Memory B cell (primary cell): ENCODE measurements around the gene SLC47A1.

ENCODE experiments used
- ATAC-seq: fragments of 150-1000 bp; cut with Tn5 transposase; 2 replicates; pipeline ENCODE4 v1.10.0; 2021; ENCODE audit warnings: low read depth, mild to moderate bottlenecking, moderate library complexity
- DNase-seq, 2 donors: peaks; one replicate each; pipeline ENCODE4 v3.0.0; 2022; ENCODE audit warnings: low spot score in 2 of 2
- H3K27ac Mint-ChIP-seq: one replicate; pipeline ENCODE4 v1.8.0; 2022; ENCODE audit warnings: mild to moderate bottlenecking, moderate library complexity, mixed read lengths
- H3K27me3 Mint-ChIP-seq: one replicate; pipeline ENCODE4 v1.8.0; 2022; ENCODE audit warnings: mixed read lengths
- H3K36me3 Mint-ChIP-seq: one replicate; pipeline ENCODE4 v1.8.0; 2022; ENCODE audit warnings: mild to moderate bottlenecking, mixed read lengths
- H3K4me1 Mint-ChIP-seq: one replicate; pipeline ENCODE4 v1.8.0; 2022; ENCODE audit warnings: mixed read lengths
- H3K4me3 Mint-ChIP-seq: one replicate; pipeline ENCODE4 v1.8.0; 2022; ENCODE audit warnings: mild to moderate bottlenecking, moderate library complexity, mixed read lengths
- H3K9me3 Mint-ChIP-seq: one replicate; pipeline ENCODE4 v1.8.0; 2022; ENCODE audit warnings: mixed read lengths

The SLC47A1 gene

DNA sequence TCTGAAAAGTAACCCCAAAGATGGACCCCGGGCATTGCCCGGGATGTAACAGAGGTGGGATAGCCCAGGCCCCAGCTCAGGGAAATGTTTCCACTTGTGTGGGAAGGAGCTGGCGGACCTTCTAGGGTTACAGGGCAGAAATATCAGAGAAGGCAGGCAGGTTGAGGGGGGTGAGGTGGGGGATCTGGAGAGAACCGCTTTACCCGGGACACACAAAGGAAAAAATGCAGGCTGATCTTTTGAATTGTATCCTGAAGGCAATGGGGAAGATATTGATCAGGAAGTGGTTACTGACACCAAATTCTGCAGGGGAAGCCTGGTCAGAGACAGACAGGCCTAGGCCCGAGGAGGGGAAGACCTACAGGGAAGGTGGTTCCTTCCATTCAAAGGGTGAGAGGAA is 3.5 kb downstream of the SLC47A1 start:
- no peak for ATAC-seq
- Mint-ChIP-seq H3K27me3 (peaks cover 12% of the 10 kb centered on the region), H3K9me3 (no peaks in the 10 kb centered on the region), H3K27ac (no peak overlapping the region), H3K4me3 (no peak overlapping the region), H3K36me3 (no peaks in the 10 kb centered on the region), H3K4me1 (peaks cover 5% of the 10 kb centered on the region)
- DNase-seq = no peak

DNA sequence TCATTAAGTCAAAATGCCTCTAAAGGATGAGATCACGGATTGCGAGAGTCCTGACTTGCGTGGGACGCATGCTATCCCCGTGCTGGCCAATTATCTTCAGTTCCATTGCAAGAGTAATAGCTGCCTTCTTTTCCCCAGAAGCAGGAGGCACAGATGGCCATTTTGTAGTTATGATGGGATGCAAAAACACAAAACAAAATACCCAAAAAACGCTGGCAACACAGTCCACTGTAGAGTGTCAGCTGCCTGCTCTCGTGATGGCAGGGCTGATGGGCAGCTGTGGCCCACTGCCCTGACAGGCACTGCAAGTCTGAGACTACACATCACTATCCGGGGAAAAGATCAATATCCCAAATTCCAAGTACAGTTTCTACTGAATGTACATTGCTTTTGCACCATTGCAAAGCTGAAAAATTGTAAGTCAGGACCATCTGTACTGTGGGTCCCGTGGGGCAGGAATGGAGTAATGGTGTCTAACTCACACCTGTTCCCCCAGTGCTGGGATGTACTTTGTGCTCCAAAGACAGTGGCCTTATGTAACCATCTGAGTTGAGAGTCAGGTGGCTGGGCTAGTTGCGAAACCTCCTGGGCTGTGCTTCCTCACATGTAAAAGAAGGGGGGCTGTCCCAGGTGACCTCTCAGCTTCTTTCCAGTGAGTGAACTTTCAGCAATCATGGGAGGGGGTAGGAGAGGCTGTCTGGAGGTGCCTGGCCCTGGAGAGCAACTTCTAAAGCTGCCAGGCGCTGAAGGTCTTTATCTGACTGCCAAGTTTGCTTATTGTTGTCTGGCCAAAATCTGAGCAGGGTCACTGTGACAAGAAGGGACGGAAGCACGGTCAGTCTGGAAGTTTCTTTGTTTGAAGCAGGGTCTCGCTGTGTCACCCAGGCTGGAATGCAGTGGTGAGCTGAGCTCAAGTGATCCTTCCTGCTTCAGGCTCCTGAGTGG is 4.7 kb downstream of the SLC47A1 start:
- DNase-seq (no peak), ATAC-seq (no peak)
- Mint-ChIP-seq H3K36me3 (no peaks in the 10 kb centered on the region), H3K4me3 (no peak overlapping the region), H3K4me1 (peaks cover 2% of the 10 kb centered on the region), H3K27ac (no peak overlapping the region), H3K9me3 (no peaks in the 10 kb centered on the region), H3K27me3 (peaks cover 6% of the 10 kb centered on the region)

DNA sequence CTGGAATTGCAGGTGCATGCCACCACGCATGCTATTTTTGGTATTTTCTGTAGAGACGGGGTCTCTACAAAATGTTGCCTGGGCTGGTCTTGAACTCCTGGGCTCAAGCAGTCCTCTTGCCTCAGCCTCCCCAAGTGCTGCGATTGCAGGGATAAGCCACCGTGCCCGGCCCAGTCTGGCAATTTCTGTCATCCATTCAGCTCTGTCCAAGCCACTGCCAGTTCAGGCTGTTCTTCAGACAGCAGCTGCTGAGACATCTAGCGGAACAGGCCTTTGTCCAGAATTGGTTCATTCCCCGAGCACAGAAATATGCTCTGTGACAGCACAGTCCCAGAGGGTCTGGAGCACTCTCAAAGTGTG is 5.4 kb downstream of the SLC47A1 start:
- ATAC-seq (no peak), DNase-seq (no peak)
- Mint-ChIP-seq H3K4me3 (no peak overlapping the region), H3K27me3 (peaks cover 6% of the 10 kb centered on the region), H3K9me3 (no peaks in the 10 kb centered on the region), H3K4me1 (peaks cover 2% of the 10 kb centered on the region), H3K36me3 (no peaks in the 10 kb centered on the region), H3K27ac (no peak overlapping the region)

DNA sequence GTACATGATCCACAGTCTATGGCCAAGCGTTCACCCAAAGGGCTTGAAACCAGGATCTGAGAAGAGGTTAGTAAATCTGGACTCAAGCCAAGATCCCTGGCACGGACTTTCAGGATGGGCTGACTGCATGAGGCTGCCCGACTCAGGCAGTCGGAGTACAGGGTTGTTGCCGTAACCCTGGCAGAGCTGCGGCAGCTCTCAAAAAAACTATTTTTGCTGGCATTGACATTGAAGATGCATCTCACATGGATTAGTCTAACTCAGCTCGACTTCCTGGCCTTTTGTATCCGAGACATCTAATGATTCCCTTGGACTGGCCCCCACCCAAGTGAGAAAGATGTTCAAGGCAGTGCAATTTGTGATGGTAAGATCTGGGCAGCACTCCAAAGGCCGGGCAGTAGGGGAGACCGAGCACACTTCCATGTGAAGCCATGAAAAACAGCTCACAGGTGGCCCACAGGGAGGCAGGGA is 6.2 kb downstream of the SLC47A1 start:
- Mint-ChIP-seq H3K36me3 (no peaks in the 10 kb centered on the region), H3K9me3 (no peaks in the 10 kb centered on the region), H3K27ac (no peak overlapping the region), H3K27me3 (peaks cover 4% of the 10 kb centered on the region), H3K4me1 (no peaks in the 10 kb centered on the region), H3K4me3 (no peak overlapping the region)
- ATAC-seq (no peak), DNase-seq (no peak)

DNA sequence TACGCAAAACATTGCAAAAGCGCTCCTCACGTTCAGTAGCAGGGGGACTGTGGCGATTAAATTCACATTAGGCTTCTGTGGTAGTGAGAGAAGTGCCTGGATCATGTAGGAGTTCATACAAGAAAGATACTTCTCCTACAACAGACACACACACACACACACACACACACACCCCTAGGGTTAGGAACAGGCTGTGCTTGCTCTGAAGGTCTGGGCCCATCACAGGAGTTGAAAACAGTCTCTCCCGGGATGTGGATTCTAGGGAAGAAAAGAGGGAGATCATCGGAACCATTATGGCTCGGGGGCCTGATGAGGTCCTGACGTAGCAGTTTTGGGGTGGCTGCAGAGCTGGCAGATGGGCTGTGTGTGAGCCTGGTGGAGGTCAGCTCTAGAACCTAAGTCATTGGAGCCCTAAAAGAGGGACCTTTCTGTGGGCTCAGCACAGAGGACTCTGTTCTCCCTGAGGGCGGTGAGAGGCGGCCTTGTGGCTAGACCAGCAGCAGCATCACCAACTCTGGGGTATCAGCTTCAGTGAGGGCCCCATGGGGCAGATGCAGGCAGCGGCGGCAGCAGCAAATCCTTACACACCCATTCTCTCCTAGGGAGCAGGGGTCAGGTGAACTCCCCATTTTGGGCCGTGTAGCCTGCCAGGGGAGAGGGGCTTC is 7.2 kb downstream of the SLC47A1 start:
- Mint-ChIP-seq H3K36me3 (no peaks in the 10 kb centered on the region), H3K4me1 (no peaks in the 10 kb centered on the region), H3K9me3 (no peaks in the 10 kb centered on the region), H3K27me3 (peaks cover 4% of the 10 kb centered on the region), H3K27ac (no peak overlapping the region), H3K4me3 (no peak overlapping the region)
- ATAC-seq (no peak), DNase-seq (no peak)

DNA sequence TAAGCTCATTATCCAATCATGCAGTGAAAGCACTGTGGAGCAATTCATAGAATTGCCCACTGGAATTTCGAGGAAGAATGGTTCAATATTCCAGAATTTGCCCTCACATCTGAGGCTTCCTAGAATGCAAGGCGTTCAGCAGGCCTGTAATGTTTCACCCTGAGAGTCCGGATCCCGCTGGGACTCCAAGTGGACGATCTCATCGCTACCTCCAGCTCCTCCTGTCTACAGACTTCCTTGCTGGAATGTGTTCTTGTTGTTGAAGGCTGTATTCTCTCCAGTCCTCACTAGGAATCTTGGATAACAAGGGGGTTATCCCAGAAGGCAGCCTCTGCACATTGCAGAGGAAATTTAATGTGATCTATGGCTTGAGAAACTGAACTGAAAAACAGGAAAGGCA is 7.8 kb downstream of the SLC47A1 start:
- DNase-seq (no peak), ATAC-seq (no peak)
- H3K4me3 Mint-ChIP-seq = no peak overlapping the region
- no peaks in the 10 kb centered on the region for H3K9me3 Mint-ChIP-seq
- peaks cover 2% of the 10 kb centered on the region for H3K4me1 Mint-ChIP-seq
- no peak overlapping the region for H3K27ac Mint-ChIP-seq
- H3K27me3 Mint-ChIP-seq = peaks cover 4% of the 10 kb centered on the region
- no peaks in the 10 kb centered on the region for H3K36me3 Mint-ChIP-seq

DNA sequence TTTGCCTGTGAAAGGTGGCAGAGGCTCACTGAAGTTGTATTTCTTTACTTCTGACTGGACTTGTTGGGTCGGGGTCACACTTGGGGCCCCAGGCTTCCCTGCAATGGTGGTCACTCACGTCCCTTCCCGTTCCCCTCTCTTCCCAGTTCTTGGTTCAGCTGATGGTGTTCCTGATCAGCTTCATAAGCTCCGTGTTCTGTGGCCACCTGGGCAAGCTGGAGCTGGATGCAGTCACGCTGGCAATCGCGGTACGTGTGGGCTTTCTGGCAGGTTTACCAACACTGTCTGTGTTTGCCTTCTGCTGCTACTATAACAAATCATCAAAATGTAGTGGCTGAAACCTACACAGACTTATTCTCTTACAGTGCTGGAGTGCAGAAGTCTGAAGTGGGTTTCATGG is 8.6 kb downstream of the SLC47A1 start:
- peaks cover 4% of the 10 kb centered on the region for H3K27me3 Mint-ChIP-seq
- no peaks in the 10 kb centered on the region for H3K9me3 Mint-ChIP-seq
- DNase-seq (no peak), ATAC-seq (no peak)
- no peak overlapping the region for H3K4me3 Mint-ChIP-seq
- no peaks in the 10 kb centered on the region for H3K36me3 Mint-ChIP-seq
- H3K4me1 Mint-ChIP-seq = peaks cover 9% of the 10 kb centered on the region
- H3K27ac Mint-ChIP-seq = no peak overlapping the region

DNA sequence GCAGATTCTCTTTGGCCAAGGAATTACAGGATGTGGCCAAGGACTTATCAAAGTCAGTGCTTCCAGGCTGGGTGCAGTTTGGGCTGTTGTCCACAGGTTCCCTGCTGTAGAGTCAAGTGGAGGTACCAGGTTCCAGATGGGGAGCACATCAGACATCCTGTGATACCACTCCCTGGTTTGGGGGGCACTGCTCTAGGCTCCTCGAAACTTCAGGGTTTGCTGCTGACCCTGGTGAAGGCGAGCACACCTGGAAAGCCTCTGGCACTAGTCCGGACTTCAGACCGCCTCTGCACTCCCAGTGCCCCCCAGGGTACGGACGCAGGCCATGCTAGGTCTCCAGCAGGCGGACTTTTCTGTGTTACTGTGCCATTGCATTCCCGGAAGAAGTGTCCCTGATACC is 10.7 kb downstream of the SLC47A1 start:
- Mint-ChIP-seq H3K27me3 (no peaks in the 10 kb centered on the region), H3K9me3 (no peaks in the 10 kb centered on the region), H3K4me1 (peaks cover 9% of the 10 kb centered on the region), H3K36me3 (no peaks in the 10 kb centered on the region), H3K27ac (no peak overlapping the region), H3K4me3 (no peak overlapping the region)
- DNase-seq (no peak), ATAC-seq (no peak)

DNA sequence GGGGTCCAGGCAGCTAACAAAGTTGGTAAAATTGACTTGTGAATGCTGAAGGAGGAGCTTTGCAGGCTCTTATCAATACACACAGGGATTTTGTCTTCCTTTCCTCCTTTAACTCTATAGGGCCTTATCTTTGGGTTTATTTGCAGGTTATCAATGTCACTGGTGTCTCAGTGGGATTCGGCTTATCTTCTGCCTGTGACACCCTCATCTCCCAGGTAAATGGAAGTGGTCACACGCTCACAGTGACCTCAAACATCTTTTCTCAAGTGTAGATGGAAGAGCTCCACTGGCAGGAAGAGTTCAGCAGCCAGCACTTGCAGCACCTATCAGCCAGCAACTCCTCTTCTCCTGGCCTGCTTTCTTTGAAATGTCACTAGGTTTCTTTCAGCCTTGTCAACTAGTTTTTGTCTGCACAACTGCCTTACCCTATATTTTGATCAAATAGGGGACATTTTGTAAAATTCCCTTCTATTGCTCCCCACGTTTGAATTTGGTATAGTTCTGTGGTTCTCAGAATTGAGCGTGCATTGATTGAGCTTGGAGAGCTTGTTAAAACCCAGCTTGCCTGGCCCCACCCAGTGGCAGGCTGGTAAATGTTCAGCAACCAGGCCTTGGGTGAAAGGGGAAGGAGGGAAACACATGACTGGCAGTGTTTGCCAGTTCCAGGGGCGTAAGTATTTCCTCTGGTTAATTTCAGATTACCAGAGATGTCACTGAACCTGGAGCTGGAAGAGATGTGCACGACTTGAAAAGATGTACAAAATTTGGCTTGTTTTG is 12.8 kb downstream of the SLC47A1 start:
- Mint-ChIP-seq H3K27ac (peak overlapping the region; percentile 26), H3K27me3 (no peaks in the 10 kb centered on the region), H3K4me1 (peaks cover 9% of the 10 kb centered on the region), H3K36me3 (no peaks in the 10 kb centered on the region), H3K9me3 (no peaks in the 10 kb centered on the region), H3K4me3 (no peak overlapping the region)
- DNase-seq = no peak
- ATAC-seq = peak; percentile 98

DNA sequence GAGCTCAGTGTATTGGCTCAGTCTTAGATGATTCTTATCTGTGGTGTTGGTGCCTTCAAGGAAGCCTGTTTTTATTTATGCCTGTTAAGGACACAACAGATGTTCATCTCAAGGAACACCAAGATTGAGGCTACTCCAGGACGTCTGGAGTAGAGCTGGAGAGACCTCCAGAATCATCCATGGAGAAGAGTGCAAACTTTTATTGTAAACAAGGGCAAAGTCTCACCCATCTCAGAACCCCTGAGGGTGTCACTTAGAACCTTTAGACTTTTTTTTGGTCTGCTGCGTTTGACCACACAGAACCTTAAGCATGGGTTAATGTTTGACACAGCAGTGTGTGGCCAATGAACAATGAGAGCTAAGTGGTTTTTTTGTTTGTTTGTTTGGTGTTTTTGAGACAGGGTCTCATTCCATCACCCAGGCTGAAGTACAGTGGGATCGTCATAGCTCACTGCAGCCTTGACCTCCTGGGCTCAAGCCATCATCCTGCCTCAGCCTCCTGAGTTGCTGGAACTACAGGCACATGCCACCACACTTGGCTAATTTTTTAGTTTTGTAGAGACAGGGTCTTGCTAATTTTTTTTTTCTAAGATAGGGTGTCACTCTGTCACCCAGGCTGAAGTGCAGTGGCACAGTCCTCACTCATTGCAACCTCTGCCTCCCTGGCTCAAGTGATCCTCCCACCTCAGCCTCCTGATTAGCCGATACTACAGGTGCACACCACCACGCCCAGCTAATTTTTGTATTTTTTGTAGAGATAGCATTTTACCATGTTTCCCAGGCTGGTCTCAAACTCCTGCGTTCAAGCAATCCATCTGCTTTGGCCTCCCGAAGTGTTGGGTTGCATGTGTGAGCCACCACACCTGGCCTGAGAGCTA is 16.3 kb downstream of the SLC47A1 start:
- Mint-ChIP-seq H3K4me3 (no peak overlapping the region), H3K9me3 (no peaks in the 10 kb centered on the region), H3K27me3 (peaks cover 3% of the 10 kb centered on the region), H3K4me1 (peaks cover 9% of the 10 kb centered on the region), H3K27ac (no peak overlapping the region), H3K36me3 (no peaks in the 10 kb centered on the region)
- DNase-seq (no peak), ATAC-seq (no peak)

DNA sequence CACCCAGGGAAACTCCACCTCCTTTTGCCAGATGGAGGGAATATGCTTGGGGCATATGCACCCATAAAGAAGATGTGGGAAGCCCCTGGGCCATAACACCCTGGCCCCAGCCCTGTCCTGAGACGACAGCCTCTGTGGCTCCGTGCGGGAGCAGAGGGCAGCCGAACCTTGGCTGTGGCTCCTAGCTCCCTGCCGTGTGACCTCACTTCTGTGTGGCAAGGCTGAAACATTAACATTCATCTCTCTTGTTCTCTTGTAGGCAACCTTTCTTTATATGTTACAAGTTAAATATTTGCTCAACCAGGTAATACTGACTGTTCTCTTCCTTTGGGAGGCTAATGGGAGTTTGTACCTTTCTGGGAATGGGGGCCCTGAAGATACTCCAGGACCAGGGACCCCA is 17.5 kb downstream of the SLC47A1 start:
- H3K27me3 Mint-ChIP-seq = peaks cover 3% of the 10 kb centered on the region
- no peak for DNase-seq
- ATAC-seq = no peak
- no peak overlapping the region for H3K4me3 Mint-ChIP-seq
- H3K4me1 Mint-ChIP-seq = peaks cover 9% of the 10 kb centered on the region
- no peaks in the 10 kb centered on the region for H3K36me3 Mint-ChIP-seq
- no peak overlapping the region for H3K27ac Mint-ChIP-seq
- H3K9me3 Mint-ChIP-seq = no peaks in the 10 kb centered on the region

DNA sequence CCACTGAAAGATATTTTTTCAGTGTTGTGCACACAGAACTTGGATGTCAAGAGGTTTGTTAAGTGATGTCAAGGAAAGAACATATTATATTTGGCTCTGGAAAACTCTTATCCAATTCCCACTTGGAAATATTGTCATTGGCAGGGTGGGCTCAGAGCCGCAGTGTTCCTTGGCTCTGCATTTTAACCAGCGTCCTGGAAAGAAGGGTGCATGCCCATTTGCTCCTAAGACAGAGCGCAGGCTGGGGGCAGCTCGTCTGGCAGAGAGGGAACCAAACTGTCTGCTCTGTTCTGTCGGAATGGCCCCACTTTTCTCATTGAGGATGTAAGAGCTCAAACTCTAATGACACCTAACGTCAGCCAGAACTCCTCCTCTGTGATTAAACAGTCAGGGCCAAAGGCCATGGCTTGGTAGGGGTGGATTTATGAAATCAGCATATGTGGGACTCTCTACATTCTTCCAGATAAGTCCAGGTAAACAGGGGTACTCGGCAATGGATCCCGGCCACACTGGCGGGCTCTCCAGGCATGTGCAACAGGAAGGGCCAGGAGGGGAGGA is 18.0 kb downstream of the SLC47A1 start:
- DNase-seq (no peak), ATAC-seq (no peak)
- H3K4me3 Mint-ChIP-seq = no peak overlapping the region
- no peaks in the 10 kb centered on the region for H3K9me3 Mint-ChIP-seq
- H3K27me3 Mint-ChIP-seq = peaks cover 3% of the 10 kb centered on the region
- no peak overlapping the region for H3K27ac Mint-ChIP-seq
- H3K36me3 Mint-ChIP-seq = no peaks in the 10 kb centered on the region
- peaks cover 4% of the 10 kb centered on the region for H3K4me1 Mint-ChIP-seq

DNA sequence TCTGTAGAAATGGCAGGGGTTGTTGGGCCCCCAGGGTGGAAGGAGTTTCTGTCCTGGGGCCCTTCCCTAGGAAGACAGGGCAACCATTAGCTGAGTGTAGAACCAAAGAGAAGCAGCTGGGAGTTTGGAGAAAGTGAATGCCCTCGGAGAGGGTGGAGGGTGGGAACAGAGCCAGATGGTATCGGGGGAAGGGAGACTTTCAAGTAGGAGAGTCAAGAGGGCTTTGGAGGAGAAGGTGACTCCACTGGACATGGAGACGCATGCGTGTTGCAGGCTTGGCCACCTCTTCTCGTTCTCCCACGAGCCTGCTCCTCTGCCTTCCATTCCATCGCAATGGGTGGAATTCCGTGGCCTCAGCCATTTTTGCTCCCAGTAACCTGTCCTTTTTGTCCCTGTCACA is 19.4 kb downstream of the SLC47A1 start:
- Mint-ChIP-seq H3K9me3 (no peaks in the 10 kb centered on the region), H3K4me1 (no peaks in the 10 kb centered on the region), H3K27me3 (peaks cover 5% of the 10 kb centered on the region), H3K4me3 (no peak overlapping the region), H3K27ac (no peak overlapping the region), H3K36me3 (no peaks in the 10 kb centered on the region)
- DNase-seq (no peak), ATAC-seq (no peak)
